ENCODE data around the gene MARCHF2. TPM values are rescaled to one million over a fixed set of nuclear protein-coding genes. Genes with fewer than 3 reads are reported as not detected.

The MARCHF2 gene
- polyA plus RNA-seq, 1 donor from 2014 or later = 67.9 TPM

- no peaks in the 10 kb centered on the region for H3K9me3 ChIP-seq (ENCODE audit: low read length)
- no peaks in the 10 kb centered on the region for H3F3A ChIP-seq (ENCODE audit: insufficient read depth, low read length, poor library complexity, severe bottlenecking)
- no peak overlapping the region for H3K4me2 ChIP-seq (ENCODE audit: low read length)
- H3K9ac ChIP-seq (ENCODE audit: low read length) = no peak overlapping the region
- H4K20me1 ChIP-seq (ENCODE audit: insufficient read depth) = peaks cover 3% of the 10 kb centered on the region
- H3K27ac ChIP-seq (ENCODE audit: low read length) = no peak overlapping the region
- no peak overlapping the region for H3K4me3 ChIP-seq (ENCODE audit: low read length)
- no peak overlapping the region for H2AFZ ChIP-seq (ENCODE audit: low read depth, low read length)
- peaks cover 15% of the 10 kb centered on the region for H3K36me3 ChIP-seq (ENCODE audit: insufficient read depth, low read length)
- H3K27me3 ChIP-seq (ENCODE audit: insufficient read depth, low read depth, low read length) = no peaks in the 10 kb centered on the region
- no peaks in the 10 kb centered on the region for H3K9me2 ChIP-seq (ENCODE audit: insufficient read depth, low read length)
- TF ChIP-seq EZH2 (IDR thresholded peaks at IDR 0.05; ENCODE audit: borderline replicate concordance, insufficient read depth, low read length, poor library complexity, severe bottlenecking) (no peak), TAF1 (IDR thresholded peaks at IDR 0.05; ENCODE audit: low read depth) (no peak), CTCF (IDR thresholded peaks at IDR 0.05; ENCODE audit: poor library complexity, severe bottlenecking) (no peak), MXI1 (conservative IDR thresholded peaks at IDR 0.05; ENCODE audit: poor library complexity, severe bottlenecking) (no peak), POLR2AphosphoS5 (IDR thresholded peaks at IDR 0.05) (no peak), SMC3 (conservative IDR thresholded peaks at IDR 0.05; ENCODE audit: poor library complexity) (no peak), REST (IDR thresholded peaks at IDR 0.05; ENCODE audit: borderline replicate concordance) (no peak), RAD21 (conservative IDR thresholded peaks at IDR 0.05) (no peak), EP300 (conservative IDR thresholded peaks at IDR 0.05; ENCODE audit: poor library complexity, severe bottlenecking) (no peak)
- peaks cover 37% of the 10 kb centered on the region for H3K79me2 ChIP-seq (replicated peaks; ENCODE audit: insufficient read depth, low read length)
Measured at GRCh38 chr19:8469613-8470368, 56.7 kb downstream of the MARCHF2 start.

- Histone ChIP-seq H3K27ac (ENCODE audit: low read length) (no peak overlapping the region), H3K27me3 (ENCODE audit: insufficient read depth, low read depth, low read length) (no peaks in the 10 kb centered on the region), H3F3A (ENCODE audit: insufficient read depth, low read length, poor library complexity, severe bottlenecking) (no peaks in the 10 kb centered on the region), H3K9me2 (ENCODE audit: insufficient read depth, low read length) (no peaks in the 10 kb centered on the region), H3K9ac (ENCODE audit: low read length) (no peak overlapping the region), H3K9me3 (ENCODE audit: low read length) (no peaks in the 10 kb centered on the region), H3K4me3 (ENCODE audit: low read length) (no peak overlapping the region), H2AFZ (ENCODE audit: low read depth, low read length) (no peak overlapping the region), H3K79me2 (replicated peaks; ENCODE audit: insufficient read depth, low read length) (peaks cover 36% of the 10 kb centered on the region), H3K4me2 (ENCODE audit: low read length) (no peak overlapping the region), H3K36me3 (ENCODE audit: insufficient read depth, low read length) (peaks cover 3% of the 10 kb centered on the region), H4K20me1 (ENCODE audit: insufficient read depth) (peaks cover 16% of the 10 kb centered on the region)
- TF ChIP-seq POLR2AphosphoS5 (IDR thresholded peaks at IDR 0.05) (no peak), TAF1 (IDR thresholded peaks at IDR 0.05; ENCODE audit: low read depth) (no peak), SMC3 (conservative IDR thresholded peaks at IDR 0.05; ENCODE audit: poor library complexity) (no peak), MXI1 (conservative IDR thresholded peaks at IDR 0.05; ENCODE audit: poor library complexity, severe bottlenecking) (no peak), CTCF (IDR thresholded peaks at IDR 0.05; ENCODE audit: poor library complexity, severe bottlenecking) (no peak), REST (IDR thresholded peaks at IDR 0.05; ENCODE audit: borderline replicate concordance) (no peak), RAD21 (conservative IDR thresholded peaks at IDR 0.05) (no peak), EP300 (conservative IDR thresholded peaks at IDR 0.05; ENCODE audit: poor library complexity, severe bottlenecking) (no peak), EZH2 (IDR thresholded peaks at IDR 0.05; ENCODE audit: borderline replicate concordance, insufficient read depth, low read length, poor library complexity, severe bottlenecking) (no peak)
Measured at GRCh38 chr19:8473648-8474476, 60.8 kb downstream of the MARCHF2 start.

All from neural cell (in vitro differentiated cells).